Glomerular visceral epithelial cell (primary cell): ENCODE data around the gene IFNG-AS1.

ENCODE experiments used
- DNase-seq: peaks from one replicate; pipeline ENCODE4 v3.0.0-alpha.2; 2016; ENCODE audit errors: extremely low spot score

IFNG-AS1 gene

DNA sequence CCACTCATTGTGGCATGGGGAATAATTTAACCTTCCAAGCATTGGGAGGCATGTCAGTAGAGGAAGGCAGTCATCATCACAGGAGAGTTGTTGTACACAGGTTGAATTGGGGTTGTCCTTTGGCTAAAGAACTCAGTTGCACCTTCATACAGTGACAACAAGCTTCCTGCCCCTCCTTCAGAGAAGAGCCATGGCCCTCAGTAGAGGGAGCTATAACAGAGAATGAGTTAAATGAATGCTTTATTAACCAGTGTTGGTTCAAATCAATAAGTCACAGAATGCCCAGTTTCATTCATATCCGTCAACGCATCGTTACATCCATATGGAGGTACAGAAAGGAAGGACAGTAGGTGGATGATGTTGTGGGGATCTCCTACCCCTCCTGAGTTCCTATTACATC is 4.8 kb downstream of the IFNG-AS1 start:
- no peak for DNase-seq

DNA sequence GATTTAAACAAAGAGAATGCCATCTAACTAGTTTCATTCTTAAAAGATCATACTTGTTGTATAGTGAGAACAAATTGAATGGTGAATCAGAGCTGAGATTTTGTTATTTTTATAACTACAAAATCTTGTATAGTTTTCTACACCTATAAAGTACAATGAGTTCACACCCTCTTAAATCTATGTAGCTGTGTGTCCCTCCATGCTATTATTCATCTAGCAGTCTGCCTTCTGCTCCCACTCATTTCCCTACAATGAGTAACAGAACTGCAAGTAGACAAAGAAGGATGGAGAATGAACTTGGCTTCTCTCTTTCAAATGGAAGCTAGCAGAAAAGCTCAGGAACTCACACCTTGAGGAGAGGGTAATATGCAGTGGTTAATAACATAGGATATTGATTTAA is 7.1 kb downstream of the IFNG-AS1 start:
- no peak for DNase-seq

DNA sequence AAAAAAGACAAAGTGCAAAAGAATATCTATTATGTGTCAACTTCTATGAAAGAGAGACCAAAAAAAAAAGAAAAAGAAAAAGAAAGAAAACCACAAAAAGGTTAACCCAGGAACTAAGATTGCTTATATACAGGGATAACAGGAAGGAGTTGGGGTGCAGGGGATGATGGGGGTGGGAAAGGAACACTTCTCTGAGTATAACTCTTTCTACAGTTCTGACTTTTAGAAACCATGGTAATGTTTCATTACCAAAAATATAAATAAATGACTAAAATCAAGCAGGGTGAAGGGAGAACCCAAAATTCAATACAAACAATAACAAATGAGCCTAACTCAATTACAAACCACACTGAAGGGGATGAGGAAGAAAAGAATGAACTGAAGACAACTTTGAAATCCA is 9.1 kb downstream of the IFNG-AS1 start:
- DNase-seq, result no peak

DNA sequence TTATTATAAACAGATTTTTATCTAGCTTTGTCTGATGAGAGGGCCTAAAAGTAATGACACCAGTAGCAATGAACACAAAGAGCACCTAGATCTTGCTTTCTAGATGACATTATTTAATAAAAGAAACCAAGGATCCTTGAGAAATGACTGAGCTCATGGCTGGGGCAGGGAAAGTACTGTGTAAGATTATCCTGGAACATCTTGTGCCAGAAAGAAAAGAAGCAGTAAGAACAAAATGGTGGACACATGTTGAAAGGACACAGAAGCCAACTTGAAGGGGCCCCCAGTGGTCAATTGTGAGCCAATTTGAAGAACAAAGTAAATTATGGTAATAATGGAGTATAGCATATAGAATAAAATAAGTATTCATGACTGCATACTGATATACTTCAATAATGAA is 10.0 kb downstream of the IFNG-AS1 start:
- DNase-seq, result no peak

DNA sequence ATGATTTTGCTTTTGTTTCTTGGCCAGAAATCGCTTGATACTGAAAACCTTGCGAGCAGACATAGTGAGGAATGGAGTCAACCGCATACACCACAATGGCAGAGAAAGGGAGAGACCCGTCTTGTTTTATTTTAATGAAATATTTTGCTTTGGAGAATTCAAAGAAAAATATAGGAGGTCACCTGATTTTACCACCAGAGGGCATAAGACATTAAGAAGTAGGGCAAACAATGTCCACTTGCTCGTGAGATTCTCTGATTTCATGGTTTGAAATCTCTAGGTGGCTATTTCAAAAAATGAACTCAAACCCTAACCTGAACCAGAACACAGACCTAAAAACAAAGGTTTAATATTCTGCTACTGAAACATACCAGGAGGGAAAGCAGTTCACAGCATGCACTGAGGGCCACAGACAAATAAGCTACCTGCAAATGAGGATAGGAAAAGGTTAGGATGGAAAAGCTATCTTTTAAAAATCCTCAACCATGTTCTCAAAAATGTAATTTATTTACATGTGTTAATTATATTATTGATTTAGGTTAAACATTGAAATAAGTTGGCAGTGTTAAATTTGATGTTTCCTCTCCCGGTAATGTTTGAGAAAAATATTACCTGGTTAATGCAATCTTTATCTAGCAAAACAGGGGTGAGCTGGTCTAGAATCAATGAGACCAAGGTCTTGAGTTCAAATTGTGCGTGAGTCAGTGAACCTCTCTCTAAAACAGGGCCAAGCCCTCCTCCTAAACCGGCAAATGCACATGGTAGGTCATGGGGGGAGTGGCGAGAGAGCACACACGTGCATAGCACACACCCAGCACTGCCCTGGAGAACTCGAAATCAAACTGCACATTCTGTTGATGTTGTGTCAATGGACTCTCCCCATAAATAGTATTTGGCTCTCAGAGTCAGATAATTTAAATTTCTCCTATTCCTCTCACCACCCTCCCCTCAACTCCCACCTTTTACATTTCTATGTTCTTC is 12.5 kb downstream of the IFNG-AS1 start:
- no peak for DNase-seq

DNA sequence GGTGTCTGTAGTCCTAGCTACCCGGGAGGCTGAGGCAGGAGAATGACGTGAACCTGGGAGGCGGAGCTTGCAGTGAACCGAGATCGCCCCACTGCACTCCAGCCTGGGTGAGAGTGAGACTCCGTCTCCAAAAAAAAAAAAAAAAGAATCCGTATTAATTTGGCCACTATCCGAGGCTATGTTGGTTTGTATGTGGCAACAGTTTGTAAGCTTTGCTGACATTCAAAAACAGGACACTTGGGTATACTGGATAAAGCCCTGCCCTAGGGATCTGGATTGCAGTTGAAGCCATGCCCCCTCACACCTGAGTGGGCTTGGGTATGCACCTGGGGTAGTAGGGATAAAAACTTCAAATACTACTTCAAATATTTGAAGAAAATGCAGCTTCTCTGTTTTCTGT is 14.5 kb downstream of the IFNG-AS1 start:
- DNase-seq, result no peak

DNA sequence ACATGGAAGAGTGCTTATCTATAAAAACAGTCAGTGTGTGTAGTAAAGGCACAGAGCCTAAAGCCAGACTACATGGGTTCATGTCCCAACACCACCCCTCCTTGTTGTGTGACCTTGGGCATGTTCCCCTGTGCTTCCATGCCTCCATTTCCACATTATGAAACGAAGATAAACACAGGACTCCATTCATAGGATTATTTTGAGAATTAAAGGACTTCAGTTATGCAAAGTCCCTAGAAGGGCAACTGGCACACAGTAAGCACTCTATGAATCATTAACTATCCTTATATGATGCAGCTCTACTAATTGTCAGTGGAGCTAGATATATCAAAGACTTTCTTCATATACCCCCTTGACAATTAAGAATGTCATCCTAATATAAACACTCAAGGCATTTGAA is 17.8 kb downstream of the IFNG-AS1 start:
- no peak for DNase-seq

DNA sequence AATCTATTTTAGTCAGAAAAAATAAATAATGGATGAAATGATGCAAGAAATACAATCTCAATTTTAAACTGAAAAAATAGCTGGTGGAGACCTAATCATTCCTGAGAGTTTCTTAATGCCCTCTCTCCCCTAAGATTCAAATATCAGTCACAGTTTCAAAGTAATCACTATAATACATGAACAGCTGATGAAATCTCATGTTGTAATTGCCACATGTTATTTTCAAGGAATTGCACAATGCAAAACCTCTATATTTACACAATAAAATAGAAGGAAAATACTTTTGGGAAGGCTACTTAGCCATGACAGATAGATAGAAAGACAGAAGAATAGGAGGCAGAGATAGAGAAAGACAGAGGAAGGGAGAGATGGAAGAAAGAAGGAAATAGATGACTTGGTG is 18.2 kb downstream of the IFNG-AS1 start:
- DNase-seq, result no peak

DNA sequence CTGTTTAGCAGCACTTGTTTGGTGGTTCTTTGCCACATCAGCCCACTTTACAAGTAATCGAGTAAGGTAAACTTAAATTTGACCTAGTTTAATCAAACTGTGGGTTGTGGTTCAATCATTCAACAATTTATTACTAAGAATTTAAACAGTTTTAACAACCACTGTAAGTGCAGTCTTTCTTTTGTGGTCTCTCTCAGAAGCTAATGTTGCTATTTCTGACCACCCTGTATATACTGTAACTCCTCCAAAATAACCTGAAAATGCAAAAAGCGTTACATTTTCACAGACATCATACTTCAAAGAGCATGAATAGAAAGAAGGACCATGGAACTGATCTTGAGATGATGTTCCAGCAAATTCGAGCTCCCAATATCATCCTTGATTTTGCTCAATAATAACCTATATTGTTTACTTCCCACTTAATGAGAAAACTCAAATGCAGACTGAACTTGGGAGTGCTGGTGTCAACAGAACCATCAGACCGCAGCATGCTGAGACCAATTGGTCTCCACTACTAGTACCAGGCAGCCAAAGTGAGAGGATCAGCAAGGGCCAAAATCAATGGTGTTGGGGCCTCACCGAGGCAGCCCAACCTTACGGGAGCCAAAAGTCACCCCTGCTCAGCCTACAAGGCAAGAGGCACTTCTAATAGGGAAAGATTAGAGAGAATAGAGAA is 22.1 kb downstream of the IFNG-AS1 start:
- no peak for DNase-seq

DNA sequence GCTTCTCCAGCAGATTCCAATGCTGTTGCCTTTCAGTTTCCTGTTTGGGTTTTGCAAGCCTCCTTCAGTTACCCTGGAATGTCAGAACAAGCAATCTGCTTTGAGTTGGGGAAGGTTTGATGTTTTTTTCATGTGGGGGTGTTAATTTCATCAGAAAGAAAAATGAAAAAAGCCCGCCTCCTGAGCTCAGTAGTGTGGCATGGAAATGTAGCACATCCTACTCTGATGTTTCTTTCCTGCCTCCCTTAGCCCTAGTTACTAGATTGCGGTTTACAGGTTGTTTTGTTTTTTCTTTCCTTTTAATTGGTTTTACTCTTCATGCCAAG is 22.6 kb downstream of the IFNG-AS1 start:
- DNase-seq, result no peak

DNA sequence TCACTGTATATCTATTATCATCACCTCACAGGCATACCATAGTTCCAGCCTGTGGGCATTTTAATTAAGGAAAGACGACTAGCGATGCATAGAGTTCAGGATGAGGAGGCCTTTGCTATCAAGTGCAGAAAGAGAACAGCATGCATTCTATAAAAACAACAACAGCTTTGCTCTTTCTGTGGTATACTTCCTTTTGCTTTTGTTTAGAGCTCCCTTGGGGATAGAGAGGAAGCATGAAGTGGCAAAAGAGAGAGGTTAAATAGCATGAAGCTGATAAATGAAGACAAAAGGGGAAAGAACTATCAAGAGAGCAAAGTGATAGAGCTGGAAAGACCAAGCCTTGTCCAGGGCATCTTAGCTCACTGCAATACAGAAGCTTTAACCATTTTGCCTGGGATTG is 23.5 kb downstream of the IFNG-AS1 start:
- DNase-seq, result no peak

DNA sequence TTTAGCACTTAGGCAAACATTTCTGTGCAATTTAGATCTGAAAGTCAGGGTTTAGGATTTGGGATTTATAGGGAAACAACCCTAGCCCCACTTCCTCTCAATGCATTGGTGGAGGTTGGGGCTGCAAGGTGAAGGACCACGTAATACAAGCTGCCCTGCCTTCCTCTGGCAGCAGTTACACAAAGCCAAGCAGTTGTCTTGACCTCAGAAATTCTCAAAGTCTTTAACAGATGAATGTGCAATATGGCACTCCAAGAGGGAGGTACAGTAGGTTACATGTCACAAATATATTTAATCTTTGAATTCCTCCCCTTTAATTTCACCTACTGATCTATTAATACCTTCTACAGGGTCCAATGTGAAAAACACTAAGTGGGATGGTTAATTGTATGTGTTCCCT is 23.9 kb downstream of the IFNG-AS1 start:
- DNase-seq, result no peak

DNA sequence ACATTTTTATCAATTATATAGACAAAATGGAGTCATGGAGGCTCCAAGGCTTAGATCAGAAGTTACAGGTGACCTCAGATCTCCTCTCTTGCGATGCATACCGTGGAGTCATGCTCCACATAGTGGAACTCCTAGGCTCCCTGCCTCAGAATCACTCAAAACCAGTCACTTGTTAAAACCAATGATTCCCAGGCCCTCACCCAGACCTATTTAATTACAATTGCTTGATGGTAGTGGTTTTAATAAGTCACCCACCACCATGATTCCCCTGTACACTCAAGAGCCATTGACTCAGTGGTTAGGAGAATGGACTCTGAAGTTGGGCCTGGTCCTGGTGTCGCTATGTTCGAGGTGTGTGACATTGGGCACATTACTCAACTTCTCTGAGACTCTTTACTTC is 26.9 kb downstream of the IFNG-AS1 start:
- DNase-seq, result no peak

DNA sequence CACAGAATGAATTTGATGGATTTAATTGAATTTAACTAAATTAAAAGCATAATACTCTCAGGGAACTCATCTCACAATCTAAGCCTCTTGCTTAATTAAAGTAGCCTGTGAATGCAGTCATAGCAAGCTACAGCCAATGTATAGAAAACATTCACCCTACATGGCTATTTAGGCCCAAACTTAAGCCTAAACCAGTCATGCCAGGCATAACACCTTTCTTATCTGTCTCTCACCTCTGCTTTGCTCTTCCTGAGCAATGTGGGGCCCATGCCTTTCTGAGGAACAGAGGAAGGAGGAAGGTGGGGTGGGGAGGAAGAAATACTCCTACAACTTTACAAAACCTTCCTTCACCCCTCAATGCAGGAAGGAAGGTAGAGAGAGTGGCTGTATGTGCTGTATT is 29.1 kb downstream of the IFNG-AS1 start:
- DNase-seq, result no peak

DNA sequence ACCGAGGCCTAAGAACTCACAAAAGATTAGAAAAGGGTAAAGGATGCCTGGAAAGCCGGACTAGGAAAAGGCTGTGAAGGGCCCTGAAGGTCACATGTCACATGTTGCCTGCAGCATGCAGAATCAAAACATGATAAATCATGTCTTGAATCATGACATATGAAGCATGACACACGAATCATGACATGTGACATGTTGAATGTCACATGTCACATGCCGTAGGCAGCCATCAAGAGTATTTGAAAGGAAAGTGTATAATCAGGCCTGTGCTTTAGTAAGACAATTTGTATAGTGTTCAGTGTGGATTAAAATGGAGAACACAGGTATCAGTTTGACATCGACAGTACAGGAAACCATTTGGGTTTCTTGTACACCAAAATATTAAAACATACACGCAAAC is 30.8 kb downstream of the IFNG-AS1 start:
- no peak for DNase-seq

DNA sequence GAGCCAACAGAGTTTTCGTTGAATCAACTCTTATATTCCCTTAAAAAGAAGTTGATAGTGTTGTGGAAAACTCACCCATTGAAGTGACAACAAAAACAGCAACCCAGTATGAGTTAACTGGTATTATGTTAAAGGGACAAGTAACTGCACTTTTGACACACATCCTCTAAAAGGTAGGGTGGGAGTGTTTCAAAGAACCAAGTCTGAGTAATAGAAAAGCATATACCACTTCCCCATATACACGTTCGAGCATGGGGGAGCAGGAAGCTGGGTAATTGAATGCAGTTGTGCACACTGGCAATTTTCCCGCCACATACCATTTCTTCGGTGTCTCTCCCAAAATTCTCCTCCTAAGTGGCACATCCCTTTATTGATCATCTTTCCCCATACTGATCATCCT is 31.5 kb downstream of the IFNG-AS1 start:
- DNase-seq, result no peak

DNA sequence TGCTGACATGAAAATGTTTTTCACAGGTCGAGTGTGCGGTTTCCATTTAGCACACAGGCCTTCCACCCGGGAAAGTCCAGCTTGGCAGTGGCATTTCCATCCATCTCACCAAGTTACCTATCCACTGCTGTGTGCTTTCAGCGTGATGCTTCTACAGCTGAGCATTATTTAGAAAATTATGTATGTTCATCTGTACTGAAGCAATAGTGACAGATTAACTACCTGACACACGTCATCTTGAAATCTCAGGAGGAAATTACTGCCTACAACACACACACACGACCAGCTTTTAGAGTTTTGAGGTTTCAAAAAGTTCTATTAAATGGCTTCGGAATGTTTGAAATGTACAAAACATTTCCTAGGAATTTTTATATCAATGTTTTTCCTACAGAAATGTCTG is 39.4 kb downstream of the IFNG-AS1 start:
- DNase-seq, result no peak

DNA sequence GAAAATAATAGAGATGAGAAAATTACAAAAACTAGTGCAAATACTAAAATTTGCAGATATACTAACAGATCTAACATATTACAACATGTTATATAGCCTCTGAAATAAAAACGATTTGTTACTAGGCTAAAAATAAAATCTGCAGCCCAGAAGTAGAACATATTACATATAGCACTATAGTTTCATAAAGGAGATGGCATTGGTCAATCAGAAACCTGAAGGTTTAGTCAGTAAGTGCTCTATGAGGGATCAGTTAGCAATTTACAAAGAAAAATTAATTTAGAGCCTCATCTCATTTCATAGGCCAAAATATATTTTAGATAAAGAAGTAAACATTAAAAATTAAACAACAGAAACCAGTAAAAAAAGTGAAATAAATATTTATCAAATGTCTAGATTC is 41.0 kb downstream of the IFNG-AS1 start:
- DNase-seq, result no peak

DNA sequence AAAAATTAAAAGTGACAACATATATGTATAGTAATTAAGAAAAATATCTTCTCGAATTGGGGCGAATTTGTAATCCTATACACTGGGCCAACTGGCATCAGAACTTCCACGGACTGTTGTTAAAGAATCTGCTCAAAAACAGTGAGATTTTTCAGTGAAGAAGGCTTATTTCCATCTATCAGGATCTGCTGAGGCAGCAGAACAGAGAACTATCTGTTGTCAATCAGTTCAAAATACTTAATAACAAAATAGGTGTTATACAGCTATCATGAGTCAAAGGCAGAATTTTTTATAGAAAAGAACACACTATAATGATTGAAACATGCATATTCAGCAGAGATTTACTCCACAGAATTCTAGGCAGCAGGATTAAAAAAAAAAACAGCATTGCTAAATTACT is 41.9 kb downstream of the IFNG-AS1 start:
- no peak for DNase-seq

DNA sequence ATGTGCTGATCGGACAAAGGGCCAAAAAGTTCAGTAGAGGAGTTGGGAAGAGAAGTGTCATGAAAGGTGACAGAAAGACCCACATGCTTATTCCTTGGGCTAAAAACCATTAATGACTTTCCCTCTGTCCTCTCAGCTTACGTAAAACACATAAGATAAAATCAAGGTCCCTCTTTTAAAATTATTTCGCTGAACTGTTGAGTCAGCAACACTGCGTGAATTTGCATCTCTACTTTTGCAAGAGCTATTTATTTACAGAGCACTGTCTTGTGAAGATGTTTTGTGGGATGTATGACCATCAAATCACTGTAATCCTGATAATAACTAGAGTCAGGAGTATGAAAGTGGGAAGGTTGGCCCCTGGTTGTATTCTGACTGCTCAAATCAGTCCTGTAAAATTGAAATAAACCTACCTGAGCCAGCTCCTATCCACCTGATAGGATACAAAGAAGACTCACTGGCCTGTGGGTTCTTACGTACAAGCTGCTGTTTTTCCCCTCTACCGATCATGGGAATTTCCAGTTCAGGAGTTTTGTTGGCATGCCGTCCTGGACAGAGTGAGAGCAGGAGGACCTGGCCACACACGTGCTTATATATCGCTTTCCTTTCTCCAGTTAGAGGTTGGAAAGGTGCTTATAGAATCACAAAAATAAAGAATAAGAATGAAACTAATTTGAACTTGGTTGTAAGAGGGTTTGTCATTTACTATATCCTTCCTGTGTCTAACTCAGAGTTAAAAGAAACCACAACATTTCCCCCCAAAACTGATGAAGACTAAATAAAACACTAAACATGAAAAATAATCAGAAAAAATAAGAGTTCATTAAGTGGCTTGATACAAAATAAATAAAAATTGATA is 42.9 kb downstream of the IFNG-AS1 start:
- peak; percentile 36 for DNase-seq

DNA sequence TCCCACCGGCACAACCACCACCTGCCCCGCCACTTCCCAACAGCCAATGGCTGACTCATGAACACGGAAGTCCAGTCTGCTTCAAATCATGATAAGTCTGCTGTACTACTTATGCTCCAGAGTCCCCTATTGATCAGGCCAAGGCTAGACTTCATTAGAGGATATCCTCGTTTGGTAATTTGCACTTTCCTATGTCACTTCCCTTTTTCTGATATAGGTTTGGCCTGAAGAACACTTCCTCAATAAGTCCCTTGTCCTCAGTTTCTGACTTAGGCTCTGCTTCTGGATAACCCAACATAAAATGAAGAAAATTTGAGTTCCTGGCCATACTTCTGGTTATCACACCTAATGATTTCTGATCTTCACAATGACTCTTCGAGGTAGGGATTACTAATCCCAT is 45.3 kb downstream of the IFNG-AS1 start:
- DNase-seq, result no peak

DNA sequence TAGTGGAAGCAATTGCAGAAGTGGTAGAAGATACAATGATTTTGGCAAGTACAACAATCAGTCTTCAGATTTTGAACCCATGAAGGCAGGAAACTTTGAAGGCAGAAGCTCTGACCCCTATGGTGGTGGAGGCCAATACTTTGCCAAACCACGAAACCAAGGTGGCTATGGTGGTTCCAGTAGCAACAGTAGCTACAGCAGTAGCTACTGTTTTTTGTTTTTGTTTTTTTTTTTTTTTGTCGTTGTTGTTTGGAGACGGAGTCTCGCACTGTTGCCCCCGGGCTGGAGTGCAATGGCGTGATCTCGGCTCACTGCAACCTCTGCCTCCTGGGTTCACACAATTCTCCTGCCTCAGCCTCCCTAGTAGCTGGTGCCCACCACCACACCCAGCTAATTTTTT is 47.4 kb downstream of the IFNG-AS1 start:
- DNase-seq, result no peak
